SK-N-SH treated with all-trans-retinoic acid at 6 μM for 48 hours (cell line): ENCODE results near the gene CYP17A1.

Source experiments
- ARNTL ChIP-seq: fragments of 450-650 bp; formaldehyde crosslinking; IDR thresholded peaks from 2 replicates; pipeline ENCODE4 v1.5.0; 2020; ENCODE audit warnings: low read depth, mild to moderate bottlenecking, moderate library complexity, borderline replicate concordance
- CREB5 ChIP-seq: fragments of 250-450 bp; sonication (Bioruptor Pico); IDR thresholded peaks from 2 replicates; pipeline ENCODE4 v1.5.1; 2020; ENCODE audit warnings: low read depth, mild to moderate bottlenecking, moderate library complexity
- ESRRG ChIP-seq: fragments of 250-450 bp; sonication (Bioruptor Pico); IDR thresholded peaks from 2 replicates; pipeline ENCODE4 v1.6.1; 2021; ENCODE audit warnings: mild to moderate bottlenecking
- ISL1 ChIP-seq: fragments of 250-450 bp; sonication (Bioruptor Pico); IDR thresholded peaks from 2 replicates; pipeline ENCODE4 v2.1.2; 2022; ENCODE audit warnings: mild to moderate bottlenecking, moderate library complexity
- OSR1 ChIP-seq: fragments of 250-450 bp; sonication (Bioruptor Pico); IDR thresholded peaks from 2 replicates; pipeline ENCODE4 v1.8.0; 2022; ENCODE audit warnings: moderate library complexity, mild to moderate bottlenecking, inconsistent platforms
- PATZ1 ChIP-seq: fragments of 250-450 bp; sonication (Bioruptor Pico); IDR thresholded peaks from 2 replicates; pipeline ENCODE4 v1.8.0; 2020; ENCODE audit warnings: mild to moderate bottlenecking, moderate library complexity, borderline replicate concordance
- ZC3H10 ChIP-seq: fragments of 250-450 bp; sonication (Bioruptor Pico); IDR thresholded peaks from 2 replicates; pipeline ENCODE4 v1.5.1; 2021; ENCODE audit warnings: mild to moderate bottlenecking, moderate library complexity
- ZNF565 ChIP-seq: fragments of 450-650 bp; formaldehyde crosslinking; conservative IDR thresholded peaks from 2 replicates; pipeline ENCODE4 v1.5.0; 2020; ENCODE audit warnings: low read depth, mild to moderate bottlenecking, moderate library complexity
- ZNF70 ChIP-seq: fragments of 450-650 bp; formaldehyde crosslinking; IDR thresholded peaks from 2 replicates; pipeline ENCODE4 v1.5.0; 2020; ENCODE audit warnings: mild to moderate bottlenecking, moderate library complexity

- TF ChIP-seq ARNTL (CRISPR knock-in tag) (no peak), ZNF565 (no peak), CREB5 (CRISPR knock-in tag) (no peak), ESRRG (CRISPR knock-in tag) (no peak), ZC3H10 (CRISPR knock-in tag) (no peak), ZNF70 (CRISPR knock-in tag) (no peak), OSR1 (CRISPR knock-in tag) (no peak), PATZ1 (CRISPR knock-in tag) (no peak), ISL1 (CRISPR knock-in tag) (no peak)
Measured at GRCh38 chr10:102817175-102817574, 20.0 kb downstream of the CYP17A1 start.
